Stimulated activated CD8-positive, alpha-beta memory T cell treated with anti-CD3 and anti-CD28 coated beads, Interleukin-2, amount 100 ng/mL, for 1 hour (primary cell): ENCODE data around the gene ATP11C.
"Not testable (repeated sequence)": the region's sequence is repeated elsewhere in the genome, so short reads cannot be mapped to it uniquely, and the experiment has no call there.

Experiments
- DNase-seq, 2 donors: peaks; one replicate each; pipeline ENCODE4 v3.0.0-alpha.2; 2020; ENCODE audit warnings: low read depth in 2 of 2

ATP11C gene

DNA sequence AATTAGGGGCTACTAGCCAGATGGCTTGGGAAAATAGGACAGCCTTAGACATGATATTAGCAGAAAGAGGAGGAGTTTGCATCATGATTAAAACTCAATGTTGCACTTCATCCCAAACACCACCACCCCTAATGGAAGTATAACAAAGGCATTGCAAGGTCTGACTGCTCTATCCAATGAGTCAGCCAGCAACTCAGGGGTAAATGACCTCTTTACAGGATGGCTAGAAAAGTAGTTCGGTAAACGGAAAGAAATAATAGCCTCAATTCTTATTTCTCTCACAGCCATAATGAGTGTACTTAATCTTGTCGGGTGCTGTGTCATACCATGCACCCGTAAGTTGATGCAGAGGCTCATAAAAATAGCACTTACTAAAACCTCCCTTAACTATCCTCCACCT is 76.0 kb downstream of the ATP11C start:
- DNase-seq: not testable (repeated sequence)

DNA sequence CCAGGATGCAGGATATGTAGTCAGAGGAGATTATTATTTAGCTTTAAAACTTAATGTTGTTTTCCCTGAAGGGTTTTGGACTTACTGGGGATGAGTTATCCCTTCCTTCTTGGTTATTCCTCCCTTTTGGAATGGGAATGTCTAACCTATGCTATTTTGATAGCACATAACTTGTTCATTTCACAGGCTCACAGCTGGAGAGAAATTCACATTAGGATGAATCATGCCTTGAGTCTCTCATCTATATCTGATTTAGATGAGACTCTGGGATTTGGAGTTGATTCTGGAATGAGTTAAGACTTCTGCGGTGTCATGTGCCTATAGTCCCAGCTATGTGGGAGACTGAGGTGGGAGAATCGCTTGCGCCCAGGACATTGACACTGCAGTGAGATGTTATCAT is 81.1 kb downstream of the ATP11C start:
- DNase-seq: no peak

DNA sequence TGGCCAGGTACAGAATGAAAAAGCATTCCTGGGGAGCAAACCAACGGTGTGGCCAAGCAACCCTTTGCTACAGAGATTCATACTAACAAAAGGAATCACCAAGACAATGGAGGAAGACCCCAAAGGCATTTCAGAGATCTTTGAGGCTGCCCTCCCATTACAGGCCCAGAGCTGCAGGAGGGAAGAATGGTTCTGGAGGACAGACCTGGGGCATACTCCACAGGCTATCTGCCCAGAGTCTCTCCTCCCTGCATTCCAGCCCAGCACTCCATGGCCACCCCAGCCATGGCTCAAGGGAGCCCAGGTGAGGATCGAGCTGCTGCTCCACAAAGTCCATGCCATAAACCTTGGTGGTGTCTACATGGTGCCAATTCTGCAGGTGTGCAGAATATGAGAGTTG is 81.9 kb downstream of the ATP11C start:
- DNase-seq: no peak

DNA sequence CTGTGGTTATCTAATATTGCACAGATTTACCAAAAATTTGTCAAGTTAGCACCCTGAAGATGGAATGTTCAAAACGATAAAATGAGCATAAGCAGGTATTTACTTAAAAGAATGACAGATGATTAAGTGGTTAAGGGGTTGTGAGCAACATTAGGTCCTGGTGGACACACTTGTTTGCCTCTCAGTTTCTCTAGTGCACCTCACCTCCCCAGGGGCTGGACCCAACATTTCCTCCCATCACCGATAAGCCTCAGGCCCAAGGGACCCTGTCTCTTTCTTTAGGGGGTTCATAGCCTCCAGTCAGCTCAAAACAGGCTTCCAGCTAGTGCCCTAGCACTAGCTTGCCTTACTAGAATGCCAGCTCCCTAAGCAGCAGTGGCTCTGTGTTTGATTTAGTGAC is 88.0 kb downstream of the ATP11C start:
- no peak for DNase-seq

DNA sequence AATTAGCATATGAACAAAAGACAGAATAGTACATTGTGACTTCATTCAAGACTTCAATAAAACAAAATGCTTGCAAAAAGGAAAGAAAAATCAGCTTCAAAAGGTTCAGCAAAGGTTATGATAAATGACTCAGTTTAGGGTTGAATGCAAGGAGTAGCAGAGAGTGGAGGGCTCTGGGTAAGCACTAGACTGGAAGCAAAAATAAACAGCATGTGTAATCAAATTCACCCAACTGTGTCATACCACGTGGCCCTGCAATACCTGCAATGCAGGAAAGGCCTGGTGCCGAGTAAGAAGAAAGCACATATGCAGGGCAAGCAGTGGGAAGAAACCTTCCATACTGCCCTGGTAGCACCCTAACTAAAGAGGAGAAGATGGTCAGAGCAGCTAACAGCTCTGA is 88.7 kb downstream of the ATP11C start:
- DNase-seq: no peak

DNA sequence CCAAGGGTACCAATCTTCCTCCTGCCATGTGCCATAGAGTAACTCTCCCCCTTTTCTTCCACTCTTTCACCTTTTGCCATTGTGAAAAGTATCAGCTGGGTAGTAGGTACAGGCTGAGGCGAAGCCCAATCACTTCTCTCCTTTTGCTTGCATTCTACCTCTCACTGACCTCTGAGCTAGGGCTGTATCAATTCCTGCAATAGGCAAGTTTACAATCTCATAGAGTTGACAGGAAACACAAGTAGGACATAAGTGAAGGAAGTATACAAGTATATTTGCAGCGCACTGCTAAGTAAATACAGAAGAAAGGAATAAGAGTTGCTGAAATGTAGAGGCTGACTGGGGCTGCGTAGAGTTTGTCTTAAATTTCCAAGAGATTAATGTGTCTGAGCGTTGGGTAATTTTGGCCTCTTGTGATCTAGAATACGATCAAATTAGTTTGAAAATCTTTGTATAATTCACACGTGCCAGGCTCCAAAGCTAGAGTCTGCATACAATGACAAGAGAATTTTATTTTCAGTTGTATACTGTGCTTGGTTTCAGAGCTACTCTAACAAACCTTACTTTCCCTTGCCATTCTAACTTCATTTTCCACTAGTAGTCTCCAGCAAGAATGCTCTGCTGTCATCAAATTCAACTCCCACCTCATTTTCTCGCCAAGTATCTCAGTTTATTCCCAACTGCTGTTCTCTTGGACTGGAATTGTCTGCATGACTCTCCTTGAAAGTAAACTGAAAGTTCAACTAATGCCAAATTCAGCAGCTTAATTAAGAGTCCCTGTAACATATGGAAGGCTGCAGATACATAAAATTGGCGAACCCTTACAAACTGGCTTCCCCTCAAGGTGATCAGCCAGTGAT is 90.3 kb downstream of the ATP11C start:
- DNase-seq: no peak

DNA sequence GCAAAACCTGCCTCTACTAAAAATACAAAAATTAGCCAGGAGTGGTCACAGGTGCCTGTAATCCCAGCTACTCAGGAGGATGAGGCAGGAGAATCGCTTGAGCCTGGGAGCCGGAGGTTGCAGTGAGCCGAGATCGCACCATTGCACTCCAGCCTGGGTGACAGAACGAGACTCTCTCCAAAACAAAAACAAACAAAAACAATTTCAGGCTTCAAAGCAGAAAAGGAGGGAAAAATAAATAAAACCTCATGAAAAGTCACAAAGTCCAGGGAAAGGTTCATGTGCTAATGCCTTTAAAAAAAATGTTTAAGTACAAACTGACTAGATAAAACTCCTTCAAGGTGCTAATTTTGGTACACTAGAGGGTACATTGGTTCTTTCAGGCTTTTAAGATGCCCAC is 96.5 kb downstream of the ATP11C start:
- DNase-seq: not testable (repeated sequence)

DNA sequence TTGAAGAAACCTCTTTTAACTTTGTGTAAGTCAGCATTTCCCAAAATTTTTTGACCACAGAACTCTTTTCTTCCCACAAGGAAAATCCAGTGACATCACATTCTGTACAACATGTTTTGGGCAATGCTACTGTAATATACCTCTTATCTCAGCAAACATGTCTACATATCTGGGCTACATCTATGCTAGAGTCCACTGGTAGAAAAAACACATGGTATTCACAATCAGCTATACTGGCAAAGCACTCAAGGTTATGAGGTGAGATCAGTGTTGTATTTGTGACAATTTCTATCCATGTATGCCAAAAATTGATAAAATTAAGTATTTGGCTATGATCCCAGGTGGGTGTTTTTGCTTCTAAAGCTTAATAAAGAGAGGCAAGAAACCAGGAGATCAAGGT is 98.0 kb downstream of the ATP11C start:
- no peak for DNase-seq

DNA sequence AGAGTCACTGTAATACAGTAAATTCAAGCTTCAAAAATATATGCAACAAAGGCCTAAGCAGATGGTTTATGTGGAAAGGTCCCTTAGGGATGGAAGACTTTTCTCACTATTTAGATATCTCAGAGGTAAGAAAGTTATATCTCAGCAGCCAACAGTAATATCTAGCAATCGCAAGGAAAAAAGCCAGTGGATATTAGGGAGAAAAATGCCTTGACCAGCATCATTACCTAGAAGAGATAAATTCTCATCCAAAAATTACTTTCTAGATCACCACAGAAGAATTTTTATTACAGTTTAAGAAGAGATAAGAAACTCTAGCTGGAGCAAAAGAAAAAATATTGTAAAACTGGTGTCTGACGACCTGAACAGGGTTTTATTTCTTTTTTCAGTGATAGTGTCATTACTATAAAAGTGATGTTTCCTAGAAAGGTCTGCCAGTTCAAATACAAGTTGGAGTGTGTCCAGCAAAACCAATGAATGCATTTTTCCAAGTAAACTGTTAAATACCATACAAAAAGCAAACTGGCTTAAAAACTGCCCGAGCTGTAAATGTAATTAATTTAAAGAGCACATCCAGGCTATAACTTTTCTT is 100.0 kb downstream of the ATP11C start:
- DNase-seq: no peak

DNA sequence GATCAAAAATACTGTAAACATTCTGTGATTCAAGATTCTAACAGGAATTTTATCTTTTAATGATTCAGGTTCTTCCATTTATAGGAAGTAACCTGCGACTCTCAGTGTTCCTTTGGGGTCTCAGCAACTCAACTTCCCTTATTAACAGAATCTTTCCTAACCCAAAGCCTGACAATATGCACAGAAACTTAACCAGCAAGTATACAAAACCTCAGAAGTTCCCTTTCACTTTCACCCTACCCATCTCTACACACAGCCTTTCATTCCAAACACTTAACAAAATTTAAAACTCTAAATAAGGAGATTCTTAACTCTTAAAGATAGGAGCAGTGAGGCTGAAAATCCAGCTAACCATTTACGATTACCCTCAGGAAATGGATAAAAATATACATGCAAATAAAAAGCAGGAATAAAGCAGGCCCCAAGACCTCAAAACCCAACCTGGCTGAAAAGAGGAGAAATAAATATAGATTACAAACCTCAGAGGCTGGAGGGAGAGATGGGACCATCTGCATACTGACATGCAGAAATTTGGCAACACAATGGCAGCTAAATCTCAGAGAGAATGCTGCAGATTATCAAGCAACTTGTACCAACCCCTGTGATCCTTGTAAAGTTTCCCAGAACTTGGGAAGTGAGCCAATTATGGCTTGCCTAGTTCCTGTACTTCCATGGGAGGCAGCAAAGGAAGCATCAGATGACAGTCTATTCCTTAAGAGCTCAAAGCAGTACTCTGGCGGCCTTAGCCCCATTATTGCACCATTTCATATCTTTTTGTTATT is 101.0 kb downstream of the ATP11C start:
- DNase-seq: no peak

DNA sequence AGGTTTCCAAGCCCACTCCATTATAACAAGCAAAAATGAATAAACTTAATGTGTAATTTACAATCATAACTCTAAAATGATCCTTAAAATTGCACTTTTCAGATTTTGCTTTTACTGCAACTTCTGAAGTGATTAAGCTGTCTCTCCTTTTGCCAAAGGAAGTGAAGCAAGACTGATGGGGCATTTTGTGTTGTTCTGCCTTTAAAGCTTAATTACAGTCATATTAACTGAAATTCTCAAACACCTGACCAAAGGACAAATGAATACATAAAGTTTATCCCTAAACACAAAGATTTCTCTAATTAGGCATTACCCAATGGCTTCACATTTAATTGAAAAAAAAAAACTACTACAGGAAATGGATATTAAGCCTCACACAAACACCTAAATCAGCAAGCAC is 101.8 kb downstream of the ATP11C start:
- DNase-seq: no peak

DNA sequence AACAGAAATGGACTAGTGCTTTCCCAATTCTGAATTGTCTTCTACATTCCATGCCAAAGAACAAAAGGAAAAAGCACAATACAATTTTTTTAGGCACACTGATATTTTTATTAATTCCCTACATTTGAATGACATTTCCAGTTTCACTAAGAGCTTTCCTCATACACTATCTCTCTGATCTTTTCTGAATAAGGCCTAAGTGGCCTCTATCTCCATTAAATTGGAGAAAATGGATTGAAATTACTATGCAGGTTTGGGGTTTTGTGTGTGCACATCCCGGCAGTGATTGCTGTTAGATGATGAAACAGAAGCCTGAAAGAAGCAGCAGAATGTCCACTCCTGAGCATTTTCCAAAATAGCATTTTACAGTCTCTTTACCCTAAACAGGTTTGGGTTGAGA is 104.0 kb downstream of the ATP11C start:
- DNase-seq: no peak

DNA sequence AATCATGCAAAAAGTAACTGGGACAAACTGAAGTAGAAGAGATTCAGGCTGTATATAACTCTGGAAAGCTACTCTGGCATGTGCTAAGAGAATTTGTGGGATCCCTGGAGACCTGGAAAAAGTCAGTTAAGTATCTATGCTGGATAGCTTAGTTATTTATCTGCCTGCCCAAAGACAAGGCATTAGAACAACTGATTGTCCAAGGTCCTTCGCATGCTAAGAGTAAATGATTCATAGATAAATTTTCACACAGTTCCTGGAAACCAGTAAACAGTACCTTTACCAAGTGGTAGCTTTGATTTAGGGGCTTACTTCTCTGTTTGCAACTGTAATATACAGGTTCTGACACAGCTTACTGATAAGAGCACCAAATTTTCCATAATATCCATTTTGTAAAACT is 104.8 kb downstream of the ATP11C start:
- no peak for DNase-seq

DNA sequence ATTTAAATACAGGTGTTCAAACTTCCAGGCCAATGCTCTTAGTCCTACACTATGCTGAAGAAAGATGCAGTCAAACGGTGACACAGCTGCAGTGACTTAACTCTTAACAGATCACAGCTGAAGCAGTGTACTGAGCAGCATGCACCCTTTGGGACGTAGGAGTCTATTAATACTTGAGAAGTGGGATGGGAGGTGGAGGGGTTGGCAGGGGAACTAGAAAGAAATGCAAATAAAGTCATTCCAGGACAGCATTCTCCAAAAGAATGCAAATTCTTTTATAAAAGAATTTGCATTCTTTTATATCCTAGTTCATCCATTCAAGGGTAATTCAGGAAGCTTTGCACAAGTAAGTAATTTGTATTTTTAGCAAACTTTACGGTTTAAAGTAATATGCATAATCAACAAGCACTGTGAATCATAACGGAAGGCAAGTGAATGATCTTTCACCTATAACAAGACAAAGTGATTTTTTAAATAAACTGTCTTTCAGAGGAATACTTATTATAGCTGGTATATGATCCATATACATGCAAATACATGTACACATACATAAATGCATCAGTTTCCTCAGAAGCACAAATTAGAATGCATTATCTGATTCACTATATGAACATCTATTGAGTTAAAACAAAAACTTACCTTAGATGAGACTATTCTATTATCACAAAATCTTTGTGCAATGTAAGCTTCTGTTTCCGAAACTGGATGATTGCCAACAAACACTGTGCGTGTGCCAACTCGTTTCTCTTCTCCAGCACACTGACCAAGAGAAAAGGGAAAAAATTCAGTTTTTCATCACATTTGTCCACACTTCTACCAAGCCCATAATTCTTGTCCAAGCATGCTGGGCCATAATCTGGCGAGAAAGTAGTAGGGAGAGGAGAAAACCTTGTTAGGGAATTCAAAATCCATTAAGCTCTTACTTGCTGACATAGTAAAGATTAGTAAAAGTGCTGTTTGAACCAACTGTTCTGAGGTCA is 106.5 kb downstream of the ATP11C start:
- no peak for DNase-seq

DNA sequence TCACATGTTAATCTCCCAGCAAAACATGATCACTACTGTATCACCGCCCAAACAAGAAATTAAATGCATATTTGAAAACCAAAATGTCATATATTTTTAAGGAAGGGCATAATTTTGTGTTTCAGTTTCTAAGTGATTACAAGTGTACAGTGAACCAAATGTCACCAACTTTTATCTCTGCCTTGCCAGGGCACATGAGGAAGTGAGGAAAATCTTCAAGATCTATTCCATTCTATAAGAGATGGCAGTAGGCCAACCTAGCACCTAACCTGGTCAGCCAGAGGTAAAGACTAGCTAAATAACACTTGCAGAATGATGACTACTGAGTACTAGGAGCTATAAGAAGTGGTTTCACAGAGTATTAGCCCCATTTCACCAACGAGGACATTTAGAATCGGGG is 107.2 kb downstream of the ATP11C start:
- no peak for DNase-seq

DNA sequence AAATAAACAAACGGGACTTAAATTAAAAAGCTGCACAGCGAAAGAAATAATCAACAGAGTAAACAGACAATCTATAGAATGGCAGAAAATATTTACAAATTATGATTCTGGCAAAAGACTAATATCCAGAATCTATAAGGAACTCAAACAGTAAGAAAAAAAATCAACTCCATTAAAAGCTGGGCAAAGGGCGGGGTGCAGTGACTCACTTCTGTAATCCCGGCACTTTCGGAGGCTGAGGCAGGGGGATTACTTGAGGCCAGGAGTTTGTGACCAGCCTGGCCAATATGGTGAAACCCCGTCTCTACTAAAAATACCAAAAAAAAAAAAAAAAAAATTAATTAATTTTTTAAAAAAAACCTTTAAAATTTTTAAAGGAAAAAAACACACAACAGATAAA is 109.0 kb downstream of the ATP11C start:
- DNase-seq: no peak

DNA sequence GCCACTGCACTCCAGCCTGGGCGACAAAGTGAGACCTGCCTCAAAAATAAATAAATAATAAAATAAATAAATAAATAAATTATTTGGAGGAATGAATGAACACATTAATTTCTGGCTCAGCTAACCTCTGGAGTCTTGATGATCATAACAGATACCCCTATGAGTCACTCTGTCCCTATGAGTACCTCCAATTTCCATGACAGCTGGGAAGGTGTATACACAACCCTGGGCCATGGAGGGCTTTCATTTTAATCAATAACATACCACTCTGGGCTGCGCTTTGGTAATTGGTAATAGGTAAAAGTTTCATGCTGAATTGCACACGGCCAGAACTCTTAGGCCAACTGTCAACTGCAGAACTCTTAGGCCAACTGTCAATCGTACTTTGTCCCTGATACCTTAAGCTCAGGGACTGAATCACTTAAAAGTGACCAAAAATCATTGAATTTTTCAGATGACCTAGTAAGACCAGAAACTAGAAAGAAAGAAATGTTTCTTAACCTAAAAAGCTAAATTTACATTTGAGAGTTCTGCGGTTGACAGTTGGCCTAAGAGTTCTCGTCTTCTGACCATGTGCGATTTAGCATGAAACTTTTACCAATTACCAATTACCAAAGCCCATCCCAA is 112.4 kb downstream of the ATP11C start:
- no peak for DNase-seq

DNA sequence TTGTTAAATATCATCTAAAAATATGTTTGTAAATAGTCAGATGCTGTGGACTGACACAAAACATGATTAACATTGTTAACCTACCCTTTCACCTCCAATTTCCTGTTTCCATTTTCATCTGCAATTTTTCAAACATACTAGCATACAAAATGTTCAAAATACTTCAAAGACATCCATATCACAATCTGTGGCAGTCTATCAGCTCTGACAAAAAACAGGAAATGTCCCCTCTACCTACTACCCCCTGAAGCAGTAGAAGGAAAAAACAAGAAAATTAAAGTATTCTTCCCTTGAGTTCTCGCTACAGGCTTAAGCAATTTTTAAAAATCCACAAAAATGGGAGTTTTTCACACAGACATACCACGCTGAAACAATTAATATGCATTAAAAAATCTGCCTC is 116.6 kb downstream of the ATP11C start:
- no peak for DNase-seq

DNA sequence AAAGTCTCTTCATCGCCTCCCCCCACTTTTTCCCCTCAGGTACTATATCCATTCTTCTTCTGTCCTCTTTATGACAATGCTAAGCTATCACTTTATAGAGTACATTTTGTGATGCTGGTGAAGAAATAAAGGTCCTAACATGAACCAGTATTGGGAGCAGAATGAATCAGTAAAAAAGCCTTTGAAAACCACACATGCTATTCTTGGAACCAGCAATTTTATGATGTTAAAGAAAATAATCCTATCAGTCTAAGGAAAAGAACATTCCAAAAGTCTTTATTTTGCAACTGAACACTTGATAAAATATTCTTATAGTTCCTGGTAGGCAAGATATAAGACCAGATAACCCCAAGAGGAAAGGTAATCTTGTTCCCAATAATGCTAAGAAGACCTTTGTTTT is 117.1 kb downstream of the ATP11C start:
- DNase-seq: no peak

DNA sequence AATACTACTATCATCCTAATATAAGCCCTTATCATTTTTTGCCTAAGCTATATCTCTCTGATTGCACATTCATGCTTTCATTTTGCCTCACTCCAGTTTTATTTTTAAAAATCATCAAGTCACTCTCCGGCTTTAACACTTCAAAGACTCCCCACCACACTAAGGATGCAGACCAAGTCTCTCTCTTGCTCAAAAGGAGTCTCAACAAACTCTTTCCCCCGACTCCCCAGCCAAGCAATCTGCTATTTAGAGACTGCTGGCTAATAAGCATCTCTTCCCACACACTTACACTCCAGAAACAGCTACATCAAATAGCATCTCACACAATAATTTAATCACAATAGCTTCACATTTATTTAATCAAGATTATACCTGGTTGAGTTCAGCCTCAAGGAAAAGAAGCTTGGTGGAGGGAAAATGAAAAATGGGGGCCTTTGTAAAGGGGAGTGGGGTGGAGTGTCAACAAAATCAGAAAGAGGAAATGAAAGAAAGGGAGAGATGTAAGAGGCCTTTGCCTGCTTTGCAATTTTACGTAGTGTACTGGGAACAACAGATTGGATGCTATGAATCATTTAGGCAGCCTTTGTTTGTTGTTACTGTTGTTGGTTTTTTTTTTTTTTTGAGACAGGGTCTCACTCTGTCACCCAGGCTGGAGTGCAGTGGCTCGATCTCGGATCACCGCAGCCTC is 120.8 kb downstream of the ATP11C start:
- no peak for DNase-seq

DNA sequence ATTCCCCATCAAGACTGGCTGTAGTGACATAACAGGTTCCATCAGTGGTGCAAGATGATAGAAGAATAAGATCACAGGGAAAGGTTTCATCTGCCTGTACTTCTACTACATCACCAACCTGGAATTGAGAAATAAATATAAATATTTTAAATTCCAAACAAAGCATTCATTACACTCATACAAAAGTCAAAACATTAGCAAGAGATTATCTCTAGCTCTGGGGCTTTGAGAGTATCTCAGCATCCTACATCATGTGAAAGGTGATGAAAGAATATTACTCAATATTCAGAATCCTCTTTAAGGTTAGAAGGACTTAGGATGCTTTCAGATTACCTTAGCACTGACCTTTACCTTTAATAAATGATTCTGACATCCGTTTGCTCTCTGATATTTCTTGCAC is 128.4 kb downstream of the ATP11C start:
- no peak for DNase-seq
